Neural crest cell (in vitro differentiated cells): ENCODE data around the gene CLSTN2. TPM values are rescaled to one million over a fixed set of nuclear protein-coding genes. Genes with fewer than 3 reads are reported as not detected.

Experiments used
- DNase-seq: peaks from one replicate; pipeline ENCODE4 v3.0.0; 2021; ENCODE audit warnings: low read depth, mixed read lengths, low spot score
- H3K27ac Mint-ChIP-seq: one replicate; pipeline ENCODE4 v1.8.0; 2021; ENCODE audit warnings: mild to moderate bottlenecking, mixed read lengths; ENCODE audit not compliant: unreplicated experiment
- H3K27me3 Mint-ChIP-seq: 2 replicates; pipeline ENCODE4 v1.8.0; 2021; ENCODE audit warnings: low read depth, mild to moderate bottlenecking, mixed read lengths
- H3K36me3 Mint-ChIP-seq: 2 replicates; pipeline ENCODE4 v1.8.0; 2021; ENCODE audit warnings: low read depth, mild to moderate bottlenecking, mixed read lengths
- H3K4me1 Mint-ChIP-seq: 2 replicates; pipeline ENCODE4 v1.8.0; 2021; ENCODE audit warnings: mixed read lengths
- H3K4me3 Mint-ChIP-seq: one replicate; pipeline ENCODE4 v1.8.0; 2021; ENCODE audit warnings: mild to moderate bottlenecking, mixed read lengths
- H3K9me3 Mint-ChIP-seq: 2 replicates; pipeline ENCODE4 v1.8.0; 2021; ENCODE audit warnings: mixed read lengths
- CTCF ChIP-seq: fragments of 200-600 bp; sonication (generic); conservative IDR thresholded peaks from 2 replicates; pipeline ENCODE4 v1.5.0; 2021; ENCODE audit warnings: antibody characterized with exemption, mild to moderate bottlenecking
- total RNA-seq: library from RNA; stranded (reverse); gene quantifications from 2 replicates; pipeline ENCODE4 v1.2.1, GENCODE V29; 2021

The CLSTN2 gene
- total RNA-seq, 1 donor from 2014 or later = 1.9 TPM

GRCh38 chr3:140360332-140360731 lies 425.3 kb downstream of the CLSTN2 start:
- Mint-ChIP-seq H3K27ac (no peak overlapping the region), H3K36me3 (no peaks in the 10 kb centered on the region), H3K4me1 (peaks cover 7% of the 10 kb centered on the region), H3K27me3 (no peaks in the 10 kb centered on the region), H3K4me3 (no peak overlapping the region), H3K9me3 (peaks cover 6% of the 10 kb centered on the region)
- TF ChIP-seq CTCF = no peak
- DNase-seq = no peak

- TF ChIP-seq CTCF = no peak
- H3K4me1 Mint-ChIP-seq = peaks cover 7% of the 10 kb centered on the region
- no peak overlapping the region for H3K4me3 Mint-ChIP-seq
- no peak for DNase-seq
- H3K27me3 Mint-ChIP-seq = no peaks in the 10 kb centered on the region
- H3K27ac Mint-ChIP-seq = no peak overlapping the region
- H3K9me3 Mint-ChIP-seq = peaks cover 6% of the 10 kb centered on the region
- H3K36me3 Mint-ChIP-seq = no peaks in the 10 kb centered on the region
Observed at GRCh38 chr3:140363801-140364200, 428.8 kb downstream of the CLSTN2 start.

GRCh38 chr3:140365872-140366697 lies 431.1 kb downstream of the CLSTN2 start:
- DNase-seq = no peak
- Mint-ChIP-seq H3K27ac (no peak overlapping the region), H3K4me3 (no peak overlapping the region), H3K27me3 (no peaks in the 10 kb centered on the region), H3K9me3 (peaks cover 3% of the 10 kb centered on the region), H3K4me1 (no peaks in the 10 kb centered on the region), H3K36me3 (no peaks in the 10 kb centered on the region)
- TF ChIP-seq CTCF = no peak

GRCh38 chr3:140368223-140368811 lies 433.3 kb downstream of the CLSTN2 start:
- Mint-ChIP-seq H3K4me3 (no peak overlapping the region), H3K9me3 (no peaks in the 10 kb centered on the region), H3K27ac (no peak overlapping the region), H3K27me3 (no peaks in the 10 kb centered on the region), H3K36me3 (no peaks in the 10 kb centered on the region), H3K4me1 (peaks cover 4% of the 10 kb centered on the region)
- no peak for DNase-seq
- no peak for TF ChIP-seq CTCF

- DNase-seq = no peak
- H3K36me3 Mint-ChIP-seq = no peaks in the 10 kb centered on the region
- H3K27ac Mint-ChIP-seq = no peak overlapping the region
- peaks cover 3% of the 10 kb centered on the region for H3K9me3 Mint-ChIP-seq
- H3K27me3 Mint-ChIP-seq = no peaks in the 10 kb centered on the region
- no peak for TF ChIP-seq CTCF
- no peak overlapping the region for H3K4me3 Mint-ChIP-seq
- peaks cover 6% of the 10 kb centered on the region for H3K4me1 Mint-ChIP-seq
Observed at GRCh38 chr3:140370686-140371085, 435.7 kb downstream of the CLSTN2 start.
